ENCODE measurements around the gene POLR2L. TPM values are rescaled to one million over a fixed set of nuclear protein-coding genes. Genes with fewer than 3 reads are reported as not detected.

The POLR2L gene
- total and polyA plus RNA-seq, 2 of the 13 experiments (the other 11 are each of a cell fraction or from before 2014, with no cell fraction given) = 104 to 114 TPM

GRCh38 chr11:796565-797295 lies 45.6 kb downstream of the POLR2L start (continued):
- TF ChIP-seq ZNF17 (CRISPR knock-in tag; IDR thresholded peaks at IDR 0.05) = no peak
- TF ChIP-seq ZNF710 (CRISPR knock-in tag; IDR thresholded peaks at IDR 0.05; ENCODE audit: borderline replicate concordance) = peak; percentile 77
- TF ChIP-seq SNAPC4 (CRISPR knock-in tag; IDR thresholded peaks at IDR 0.05) = 0 out of 2 replicates have a peak, but pooled peaks have one; percentile 65
- TF ChIP-seq MAFG (CRISPR knock-in tag; IDR thresholded peaks at IDR 0.05) = no peak
- TF ChIP-seq ATF7 (IDR thresholded peaks at IDR 0.05) = no peak
- no peak for TF ChIP-seq ATF7 (CRISPR knock-in tag; IDR thresholded peaks at IDR 0.05)
- TF ChIP-seq ZBTB1 (CRISPR knock-in tag; IDR thresholded peaks at IDR 0.05; ENCODE audit: borderline replicate concordance) = no peak
- TF ChIP-seq TCF12 (IDR thresholded peaks at IDR 0.05) = no peak
- TF ChIP-seq TCF12 (CRISPR knock-in tag; IDR thresholded peaks at IDR 0.05) = 0 out of 2 replicates have a peak, but pooled peaks have one; percentile 66
- TF ChIP-seq ZNF232 (CRISPR knock-in tag; IDR thresholded peaks at IDR 0.05; ENCODE audit: borderline replicate concordance) = 0 out of 2 replicates have a peak, but pooled peaks have one; percentile 21
- TF ChIP-seq ZNF614 (CRISPR knock-in tag; IDR thresholded peaks at IDR 0.05; ENCODE audit: borderline replicate concordance) = 0 out of 2 replicates have a peak, but pooled peaks have one; percentile 4
- TF ChIP-seq ZNF124 (CRISPR knock-in tag; IDR thresholded peaks at IDR 0.05) = no peak
- no peak for TF ChIP-seq ZNF567 (CRISPR knock-in tag; IDR thresholded peaks at IDR 0.05; ENCODE audit: borderline replicate concordance)
- TF ChIP-seq TBP (CRISPR knock-in tag; IDR thresholded peaks at IDR 0.05) = no peak
- no peak for TF ChIP-seq ZBTB49 (CRISPR knock-in tag; IDR thresholded peaks at IDR 0.05; ENCODE audit: borderline replicate concordance)
- TF ChIP-seq ZBTB26 (CRISPR knock-in tag; IDR thresholded peaks at IDR 0.05; ENCODE audit: borderline replicate concordance) = 0 out of 2 replicates have a peak, but pooled peaks have one; percentile 17
- no peak for TF ChIP-seq NBN (conservative IDR thresholded peaks at IDR 0.05)
